SW480 (cell line): ENCODE measurements around the gene SNX11.
A peak's percentile ranks its signal among the peaks of the same experiment; 100 is the strongest.

Experiments used
- DNase-seq: peaks from one replicate; pipeline ENCODE4 v3.0.0-alpha.2; 2016; ENCODE audit warnings: low spot score

Gene SNX11

DNA sequence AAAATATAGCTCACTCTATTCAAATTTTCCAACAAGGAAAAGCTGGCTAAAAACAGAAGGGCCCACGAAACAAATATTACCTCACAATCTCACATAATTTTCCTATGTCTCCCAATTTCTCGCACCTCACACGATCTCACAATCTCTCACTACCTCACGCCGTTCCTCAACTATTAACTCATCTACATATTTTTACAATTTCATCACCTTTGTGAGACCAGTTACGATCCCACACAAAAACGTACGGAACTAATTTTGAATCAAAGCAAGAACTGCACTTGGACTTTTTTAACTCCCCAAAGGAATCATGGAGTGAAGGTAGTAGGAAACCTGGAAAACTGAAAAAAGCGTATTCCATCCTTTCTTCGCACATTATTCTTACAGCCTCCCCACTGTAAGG, 7.4 kb upstream of the SNX11 start:
- DNase-seq: no peak

DNA sequence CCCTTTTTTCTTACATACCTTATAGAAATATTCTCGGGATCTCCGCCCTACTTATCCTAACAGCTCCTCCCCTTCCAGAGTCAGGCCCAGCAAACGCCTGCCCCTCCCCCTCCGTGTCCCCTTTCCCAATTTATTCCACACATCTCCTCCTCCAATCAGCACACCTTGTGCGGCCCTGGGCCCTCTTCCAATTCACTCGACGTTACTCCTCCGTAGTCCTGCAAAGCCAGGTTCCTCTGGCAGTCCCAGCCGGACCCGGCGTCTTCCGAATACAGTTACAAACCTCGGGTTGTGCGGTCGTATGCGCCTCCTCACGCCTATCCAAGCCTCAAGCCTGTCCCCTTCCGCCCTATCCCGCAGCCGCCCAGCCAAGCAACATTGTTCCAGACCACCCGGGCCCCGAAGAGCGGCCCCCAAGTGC, 7.0 kb upstream of the SNX11 start:
- peak; percentile 74 for DNase-seq

DNA sequence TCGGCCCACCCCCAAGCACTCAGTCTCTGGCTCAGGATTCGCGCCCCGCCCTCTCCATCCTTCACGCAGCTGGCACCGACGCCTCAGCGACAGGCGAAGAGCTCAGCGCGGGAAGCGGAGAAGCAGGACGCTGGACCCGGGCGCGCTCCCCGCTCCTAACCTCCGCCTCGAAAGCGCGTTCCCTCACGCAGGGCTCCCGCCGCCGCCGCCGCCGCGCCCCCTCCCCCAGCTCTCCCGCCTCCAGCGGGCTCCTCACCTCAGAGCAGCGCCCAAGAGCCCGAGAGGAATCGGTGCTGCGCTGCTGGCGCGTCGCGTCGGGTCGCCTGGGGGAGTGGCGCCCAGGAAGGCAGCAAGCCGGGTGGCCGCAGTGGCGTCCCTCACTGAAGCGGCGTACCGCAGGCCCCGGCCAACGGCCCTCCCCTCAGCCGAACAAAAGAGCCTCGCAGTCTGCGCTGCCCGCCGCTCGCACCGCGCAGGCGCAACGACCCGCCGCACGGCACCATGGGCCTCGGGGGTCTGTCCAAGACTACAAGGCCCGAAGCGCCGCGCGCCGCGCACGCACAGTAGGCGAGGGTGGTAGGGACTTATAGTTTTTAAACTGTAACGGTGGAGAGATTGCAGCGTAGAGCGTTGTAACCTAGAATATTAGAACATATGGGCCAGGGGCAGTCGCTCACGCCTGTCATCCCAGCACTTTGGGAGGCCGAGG, 6.4 kb upstream of the SNX11 start, which contains the start of gene CBX1:
TSS of gene CBX1 (minus strand) at position 467 of the 709 bp plus-strand sequence. CDS start 24,474 bp downstream, outside the sequence.
- peak; percentile 93 for DNase-seq

DNA sequence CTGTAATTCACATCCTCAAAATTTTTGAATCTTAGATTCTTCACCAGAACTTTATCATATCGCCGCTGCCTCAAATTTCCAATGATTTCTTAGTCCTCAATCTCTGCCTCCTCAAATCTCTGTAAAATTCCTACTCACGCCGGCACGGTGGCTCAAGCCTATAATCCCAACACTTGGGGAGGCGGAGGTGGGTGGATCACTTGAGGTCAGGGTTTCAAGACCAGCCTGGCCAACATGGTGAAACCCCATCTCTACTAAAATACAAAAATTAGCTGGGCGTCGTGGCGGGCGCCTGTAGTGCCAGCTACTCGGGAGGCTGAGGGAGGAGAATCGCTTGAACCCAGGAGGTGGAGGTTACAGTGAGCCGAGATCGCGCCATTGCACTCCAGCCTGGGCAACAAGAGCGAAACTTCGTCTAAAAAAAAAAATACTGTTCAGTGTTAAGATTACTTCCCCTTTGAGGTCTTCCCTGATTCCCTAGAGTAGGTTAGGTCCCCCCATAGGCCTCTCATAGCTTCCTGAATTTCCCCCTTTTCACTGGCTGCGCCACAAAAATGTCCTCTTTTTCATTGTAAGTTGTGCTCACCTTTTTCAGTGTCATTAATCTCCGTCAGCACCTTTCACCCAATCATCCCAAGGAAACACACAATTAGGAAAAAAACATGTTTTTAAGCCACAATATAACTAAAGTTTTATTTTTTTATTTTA, 5.4 kb upstream of the SNX11 start:
- DNase-seq: no peak

DNA sequence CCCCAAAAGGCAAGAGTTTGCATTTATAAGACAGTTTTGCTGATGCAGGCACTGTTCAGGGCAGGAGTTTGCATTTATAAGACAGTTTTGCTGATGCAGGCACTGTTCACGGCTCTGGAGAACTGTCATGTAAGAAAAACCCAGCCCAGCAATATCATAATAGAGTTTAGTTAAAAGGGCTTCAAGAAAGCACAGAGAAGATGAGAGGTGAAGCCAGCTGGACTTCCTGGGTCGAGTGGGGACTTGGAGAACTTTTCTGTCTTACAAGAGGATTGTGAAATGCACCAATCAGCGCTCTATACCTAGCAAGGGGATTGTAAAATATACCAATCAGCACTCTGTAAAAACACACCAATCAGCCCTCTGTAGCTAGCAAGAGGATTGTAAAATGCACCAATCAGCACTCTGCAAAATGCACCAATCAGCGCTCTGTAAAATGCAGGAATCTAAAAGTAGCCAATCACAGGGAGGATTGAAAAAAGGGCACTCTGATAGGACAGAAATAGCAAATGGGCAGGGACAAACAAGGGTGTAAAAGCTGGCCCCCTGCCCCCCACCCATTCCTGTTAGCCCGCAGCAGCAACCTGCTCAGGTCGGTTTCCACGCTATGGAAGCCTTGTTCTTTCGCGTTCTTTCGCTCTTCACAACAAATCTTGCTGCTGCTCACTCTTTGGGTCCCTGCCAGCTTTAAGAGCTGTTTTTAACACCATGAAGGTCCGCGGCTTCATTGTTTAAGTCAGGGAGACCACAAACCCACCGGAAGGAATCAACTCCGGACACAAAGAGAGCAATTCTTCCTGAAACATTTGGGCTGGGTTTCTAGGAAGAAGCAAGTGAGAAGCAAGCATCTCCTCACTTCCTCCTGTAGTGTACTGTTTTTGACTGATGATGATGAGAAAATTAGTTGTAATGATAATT, 4.5 kb upstream of the SNX11 start:
- no peak for DNase-seq

DNA sequence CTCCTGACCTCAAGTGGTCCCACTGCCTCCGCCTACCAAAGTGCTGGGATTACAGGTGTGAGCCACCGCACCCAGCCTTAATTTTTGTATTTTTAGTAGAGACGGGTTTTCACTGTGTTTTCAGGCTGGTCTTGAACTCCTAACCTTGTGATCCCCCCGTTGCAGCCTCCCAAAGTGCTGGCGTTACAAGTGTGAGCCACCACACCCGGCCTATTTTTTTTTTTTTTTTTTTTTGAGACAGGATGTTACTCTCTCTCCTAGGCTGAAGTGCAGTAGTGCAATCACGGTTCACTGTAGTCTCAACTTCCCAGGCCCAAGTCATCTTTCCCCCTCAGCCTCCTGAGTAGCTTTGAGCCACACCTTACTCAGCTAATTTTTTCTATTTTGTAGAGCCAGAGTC, 3.1 kb upstream of the SNX11 start:
- no peak for DNase-seq

DNA sequence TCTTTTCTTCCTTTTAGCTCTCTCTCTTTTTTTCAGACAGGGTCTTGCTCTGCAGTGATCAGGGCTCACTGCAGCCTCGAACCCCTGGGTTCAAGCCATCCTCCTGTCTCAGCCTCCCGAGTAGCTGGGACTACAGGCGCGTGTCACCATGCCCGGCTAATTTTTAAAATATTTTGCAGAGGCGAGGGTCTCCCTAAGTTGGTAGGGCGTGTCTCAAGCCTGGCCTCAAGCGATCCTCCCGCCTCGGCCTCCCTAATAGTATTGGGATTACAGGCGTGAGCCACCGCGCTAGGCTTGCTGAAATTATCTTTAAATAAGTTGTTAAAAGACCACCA, 797 bp upstream of the SNX11 start:
- no peak for DNase-seq

DNA sequence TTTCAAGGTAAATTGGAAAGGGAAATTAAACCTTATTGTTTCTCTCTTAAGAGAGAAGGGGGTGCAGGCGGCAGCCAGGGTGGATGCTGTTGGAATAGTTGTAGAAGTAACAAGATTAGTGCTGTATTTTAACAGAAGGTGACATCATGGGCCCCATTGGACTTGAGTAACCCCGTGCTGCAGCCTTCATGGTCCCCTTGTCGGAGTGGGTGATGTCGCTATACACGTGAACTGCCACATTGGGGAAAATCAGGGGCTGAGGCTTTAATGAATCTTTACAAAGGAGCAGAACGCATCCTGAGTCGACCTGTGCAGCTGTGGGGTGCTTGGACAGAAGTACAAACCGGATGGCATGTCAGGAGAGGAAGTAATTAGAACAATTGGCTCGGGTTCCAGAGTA, 3.2 kb downstream of the SNX11 start:
- no peak for DNase-seq

DNA sequence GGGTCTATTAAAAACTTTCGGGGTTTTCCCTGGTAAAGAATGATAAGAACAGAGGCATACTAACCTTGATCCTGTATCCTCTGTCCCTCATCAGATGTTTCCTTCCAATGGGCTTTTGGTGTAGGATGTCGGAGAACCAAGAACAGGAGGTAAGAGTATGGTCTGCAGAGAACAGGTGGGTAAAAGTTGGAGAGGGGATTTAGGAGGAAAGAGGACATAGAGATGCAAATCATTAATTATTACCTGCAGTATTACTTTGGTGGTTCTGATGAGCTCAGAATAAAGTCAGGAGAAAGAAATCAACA, 4.3 kb downstream of the SNX11 start:
- no peak for DNase-seq

DNA sequence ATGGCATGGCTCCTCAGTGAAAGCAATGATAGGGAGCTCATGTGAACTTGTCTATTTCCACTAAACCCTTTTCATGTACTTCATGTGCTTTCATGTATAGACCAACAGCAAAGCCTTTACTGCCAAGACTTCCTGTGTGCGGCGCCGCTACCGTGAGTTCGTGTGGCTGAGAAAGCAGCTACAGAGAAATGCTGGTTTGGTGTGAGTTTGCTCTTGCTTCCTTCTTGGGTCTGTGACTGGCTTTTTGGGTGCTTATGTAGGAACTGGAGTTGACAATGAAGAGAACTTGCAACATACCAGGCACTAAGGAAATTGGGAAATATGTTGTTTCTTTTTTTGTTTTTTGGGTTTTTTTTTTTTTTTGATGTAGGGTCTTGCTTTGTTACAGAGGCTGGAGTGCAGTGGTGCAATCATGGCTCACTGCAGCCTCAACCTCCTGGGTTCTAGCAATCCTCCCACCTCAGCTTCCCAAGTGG, 5.7 kb downstream of the SNX11 start:
- no peak for DNase-seq

DNA sequence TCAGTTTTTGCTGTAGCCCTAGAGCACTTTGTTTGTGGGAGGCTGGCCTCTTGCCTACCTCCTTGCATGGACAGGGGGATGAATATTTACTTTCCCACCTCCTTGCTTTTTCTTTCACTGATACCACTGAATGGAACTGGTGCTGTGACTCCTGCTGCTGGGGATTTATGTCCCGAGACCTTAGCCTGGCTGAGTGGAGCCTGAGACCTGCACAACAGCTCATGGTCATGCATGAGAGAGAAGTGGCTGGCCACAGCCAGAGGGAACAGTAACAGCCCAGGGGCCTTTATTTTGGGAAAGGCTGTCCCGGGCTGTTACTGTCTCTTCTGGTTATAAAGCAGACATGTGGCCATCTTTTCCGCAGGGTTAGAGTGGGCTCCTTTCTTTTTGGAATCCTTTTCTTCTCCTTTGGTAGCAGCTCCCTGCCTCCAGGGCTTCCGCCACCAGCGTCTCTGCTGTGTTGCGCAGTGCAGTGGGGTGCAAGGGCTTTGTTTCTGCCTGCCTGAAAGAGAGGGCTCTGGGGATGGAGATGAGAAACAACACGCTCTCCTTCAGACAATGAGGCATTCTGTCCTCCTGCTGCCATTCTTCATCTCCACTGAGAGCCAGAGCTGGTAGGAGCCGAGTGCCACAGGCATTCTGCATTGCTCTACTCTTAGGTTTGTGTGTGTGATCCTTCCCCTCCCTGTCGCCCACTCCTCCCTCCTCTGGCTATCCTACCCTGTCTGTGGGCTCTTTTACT, 14.5 kb downstream of the SNX11 start:
- DNase-seq: no peak

DNA sequence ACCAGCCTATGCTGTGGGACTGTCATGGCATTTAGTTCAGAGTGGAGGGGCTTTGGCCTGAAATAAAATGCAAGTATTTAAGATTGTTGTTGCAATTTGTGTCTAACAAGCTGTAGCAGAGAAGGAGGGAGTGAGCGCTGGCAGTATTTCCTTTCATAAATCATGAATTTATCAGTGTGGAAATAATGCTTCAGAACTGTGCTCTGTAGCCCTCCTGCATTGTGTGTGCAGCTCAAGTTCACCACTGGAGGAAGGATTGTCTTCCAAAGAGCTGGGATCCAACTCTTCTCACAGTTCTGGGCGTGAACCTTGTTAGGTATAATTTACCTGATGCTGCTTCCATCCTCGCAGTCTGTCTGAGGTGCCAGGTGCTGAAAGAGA, 15.1 kb downstream of the SNX11 start:
- no peak for DNase-seq

DNA sequence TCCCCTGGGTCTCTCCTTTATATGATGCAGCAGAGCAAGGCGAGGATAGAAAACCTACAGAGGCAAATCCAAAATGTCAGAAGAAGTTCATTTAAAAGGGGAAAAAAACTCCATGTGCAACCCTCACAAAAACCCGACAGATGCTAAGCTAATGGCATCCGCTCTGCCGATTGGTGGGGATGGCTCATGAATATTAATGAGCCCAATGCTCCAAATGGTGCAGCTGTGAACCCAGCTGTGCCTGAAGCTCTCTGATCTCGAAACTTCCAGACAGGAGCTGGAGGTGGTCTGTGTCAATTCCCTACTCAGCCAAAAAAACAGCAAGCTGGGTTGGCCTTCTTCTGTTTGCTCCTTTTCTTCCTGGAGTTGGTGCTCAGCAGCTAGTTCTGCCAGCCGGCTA, 15.5 kb downstream of the SNX11 start:
- no peak for DNase-seq

DNA sequence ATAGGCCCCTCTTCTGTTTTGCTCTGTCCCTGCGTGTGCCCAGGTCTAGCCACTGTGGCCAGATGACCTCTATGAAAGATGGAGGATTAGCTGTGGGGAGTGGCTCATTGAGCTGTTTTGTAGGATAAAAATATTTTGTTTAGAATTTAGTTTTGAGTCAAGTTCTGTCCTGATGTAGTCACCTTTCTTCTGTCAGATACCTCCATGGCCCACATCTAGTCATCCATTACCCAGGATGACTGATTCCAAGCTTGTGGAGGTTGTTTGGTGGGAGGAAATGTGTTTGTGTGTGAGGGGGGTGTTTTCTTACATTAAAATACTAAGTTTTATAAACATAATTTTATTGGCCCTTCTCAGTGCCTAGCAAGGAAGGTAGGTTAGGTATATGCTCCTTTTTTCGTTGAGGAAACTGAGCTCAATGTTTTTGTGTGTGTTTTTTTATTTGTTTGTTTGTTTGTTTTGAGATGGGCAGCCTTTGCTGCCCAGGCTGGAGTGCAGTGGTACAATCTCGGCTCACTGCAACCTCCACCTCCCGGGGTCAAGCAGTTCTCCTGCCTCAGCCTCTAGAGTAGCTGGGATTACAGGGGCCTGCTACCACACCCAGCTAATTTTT, 16.3 kb downstream of the SNX11 start:
- DNase-seq: no peak

DNA sequence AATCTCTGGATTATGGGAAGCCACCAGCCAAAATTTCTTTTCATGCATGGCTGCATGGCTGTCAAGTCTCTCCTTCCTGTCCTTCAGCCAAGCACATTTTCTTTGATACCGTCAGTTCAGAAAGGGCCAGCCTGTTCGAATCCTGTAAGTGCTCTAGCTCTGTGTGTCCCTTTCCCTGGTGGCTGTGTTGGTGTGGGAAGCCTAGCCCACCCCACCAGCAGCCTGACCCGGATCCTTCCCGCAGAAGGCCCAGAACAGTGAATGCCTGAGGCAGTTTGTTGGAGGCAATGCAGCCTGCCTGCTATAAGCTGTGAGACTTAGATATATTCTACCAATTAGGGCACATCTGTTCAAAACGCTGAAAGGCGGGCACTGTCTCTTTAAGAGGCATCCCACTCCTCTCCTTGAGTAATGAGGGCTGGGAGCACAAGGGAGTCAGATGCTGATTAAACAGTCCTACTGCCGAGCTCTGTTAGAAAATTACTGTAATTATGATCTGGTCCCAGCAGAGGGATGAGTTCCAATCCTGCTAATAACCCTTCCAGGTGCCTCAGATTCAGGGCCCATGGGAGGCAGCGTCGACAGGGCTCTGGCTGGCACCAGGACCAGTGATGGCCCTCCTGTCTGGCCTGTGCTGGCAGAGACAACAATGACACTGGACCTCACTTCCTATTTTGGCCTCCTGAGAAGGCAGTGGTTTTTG, 18.4 kb downstream of the SNX11 start:
- DNase-seq: no peak

DNA sequence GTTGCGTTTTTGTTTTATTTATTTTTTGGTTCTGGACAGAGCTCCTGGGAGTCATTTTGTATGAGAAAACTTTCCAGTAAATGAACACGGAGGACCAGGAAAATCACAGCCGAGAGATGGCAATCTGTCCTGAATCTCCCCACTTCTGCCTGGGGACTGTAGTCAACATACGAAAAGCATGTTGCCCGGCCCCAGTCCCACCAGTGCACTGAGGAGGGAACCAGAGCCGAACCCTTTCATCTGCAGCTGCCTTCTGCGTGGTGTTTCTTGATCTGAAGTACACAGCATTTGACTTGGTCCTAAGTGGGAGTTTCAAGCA, 18.9 kb downstream of the SNX11 start:
- DNase-seq: no peak

DNA sequence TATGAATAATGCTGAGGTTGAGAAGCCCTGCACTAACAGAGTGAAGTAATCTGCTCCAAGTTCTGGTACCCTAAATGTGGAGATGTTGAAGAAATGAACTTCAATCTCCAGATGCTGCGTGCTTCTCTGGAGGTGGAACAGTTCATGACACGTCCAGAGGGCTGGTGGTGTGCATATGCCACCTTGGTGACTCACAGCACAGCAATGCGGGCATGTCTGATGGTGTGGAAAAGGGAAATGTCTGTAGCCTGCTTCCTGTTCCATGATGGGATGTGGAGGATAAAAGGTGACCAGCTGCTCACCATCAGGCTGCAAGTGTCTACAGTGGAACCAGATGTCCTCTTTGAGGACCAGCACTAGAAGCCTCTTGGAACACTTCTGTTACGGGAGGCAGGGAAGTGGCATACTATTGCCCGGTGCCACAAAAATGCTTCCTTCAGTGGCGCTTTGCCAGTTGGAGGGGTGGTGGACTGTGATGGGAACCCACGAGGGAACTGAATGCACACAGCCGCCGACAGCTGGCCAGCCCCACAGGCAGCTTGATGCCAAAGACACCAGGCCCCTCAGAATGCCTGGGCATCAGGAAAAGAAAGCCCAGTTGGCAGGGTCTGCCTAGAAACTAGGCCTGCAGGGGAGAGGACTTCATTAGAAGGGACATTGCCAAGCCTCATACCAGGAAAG, 19.9 kb downstream of the SNX11 start:
- peak; percentile 89 for DNase-seq

DNA sequence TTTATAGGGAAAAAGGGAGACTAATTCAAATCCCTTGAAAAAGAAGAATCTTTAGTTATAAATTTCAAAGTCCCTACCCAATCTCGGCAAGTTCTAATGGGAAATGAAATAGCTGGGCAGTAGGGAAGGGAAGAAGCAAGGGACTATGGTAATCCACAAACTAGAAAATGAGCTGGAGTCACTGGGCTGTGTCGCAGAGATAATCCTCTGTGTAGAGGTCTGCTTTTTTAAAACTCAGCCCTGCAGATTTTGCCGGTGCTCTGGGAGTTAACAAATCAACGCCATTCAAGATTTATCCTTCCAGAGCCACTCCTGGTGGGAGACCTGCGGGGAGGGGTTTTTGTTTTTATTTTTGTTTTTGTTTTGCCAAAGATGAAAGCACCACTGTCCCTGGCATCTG, 20.8 kb downstream of the SNX11 start:
- DNase-seq: no peak

DNA sequence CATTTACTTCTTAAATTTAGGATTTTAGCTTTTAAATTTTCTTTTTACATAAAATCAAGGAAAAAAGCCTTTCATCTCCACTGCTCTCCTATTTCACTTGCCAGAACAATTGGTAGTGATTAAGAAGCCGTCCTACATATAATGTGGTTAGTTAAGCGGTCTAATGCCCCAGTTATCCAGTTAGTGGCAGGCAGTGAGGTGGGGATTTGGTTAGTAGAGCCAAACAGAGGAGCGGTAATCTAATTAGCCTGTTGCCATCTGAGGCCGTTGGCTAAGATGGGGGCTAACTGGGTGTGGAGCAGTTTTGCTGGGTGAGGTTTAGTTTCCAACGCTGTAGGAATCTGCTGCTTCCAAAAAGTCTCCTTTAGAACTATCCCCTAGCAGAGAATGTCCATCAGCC, 22.4 kb downstream of the SNX11 start:
- DNase-seq: no peak

DNA sequence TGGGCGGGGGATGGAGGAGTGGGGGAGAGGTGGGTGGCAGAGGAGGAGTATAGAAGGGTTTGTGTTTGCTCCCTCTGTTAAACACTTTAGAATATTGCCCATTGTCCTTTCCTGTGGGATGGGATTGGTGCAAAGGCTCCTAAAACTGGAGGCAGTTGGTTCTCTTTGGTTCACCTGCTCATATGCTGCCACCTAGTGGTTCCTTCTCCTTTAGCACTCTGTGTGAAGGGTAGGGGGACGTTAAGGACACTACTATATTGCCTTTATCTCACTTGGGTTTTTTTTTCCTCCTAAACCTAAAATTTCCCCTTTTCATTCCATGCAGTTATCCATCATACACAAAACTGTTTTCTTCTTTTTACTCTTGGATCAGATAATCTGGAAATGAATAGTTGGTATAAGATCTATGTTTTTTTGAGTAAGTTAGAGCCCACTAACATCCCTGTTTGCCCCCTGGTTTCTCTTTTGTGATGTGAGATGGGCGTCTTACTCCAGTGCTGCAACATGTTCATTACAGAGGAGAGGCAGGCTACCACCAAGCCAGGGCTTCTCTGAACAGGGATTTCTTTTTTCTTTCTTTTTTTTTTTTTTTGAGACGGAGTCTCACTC, 23.8 kb downstream of the SNX11 start:
- DNase-seq: peak; percentile 67
